NCI-H1092 treated with DMSO at 0.1 percent for 48 hours (cell line): ENCODE measurements around the gene NDUFS7.
"Not testable (repeated sequence)": the region's sequence is repeated elsewhere in the genome, so short reads cannot be mapped to it uniquely, and the experiment has no call there.

Experiments
- DNase-seq: peaks from one replicate; lab custom pipeline; 2025; lab: John Stamatoyannopoulos, UW

The NDUFS7 gene

GRCh38 chr19:1433119-1434039, 49.7 kb downstream of the NDUFS7 start:
- DNase-seq = no peak

- DNase-seq = no peak
These were observed 50.3 kb downstream of the NDUFS7 start for GRCh38 chr19:1434040-1434366.

- DNase-seq = no peak
These were observed 50.9 kb downstream of the NDUFS7 start for GRCh38 chr19:1434577-1435060.

GRCh38 chr19:1435378-1435989, 51.8 kb downstream of the NDUFS7 start:
- no peak for DNase-seq

- DNase-seq = no peak
These were observed 53.9 kb downstream of the NDUFS7 start for GRCh38 chr19:1437609-1438008.

GRCh38 chr19:1438035-1438932, 54.6 kb downstream of the NDUFS7 start, which contains the start of gene RPS15:
Gene RPS15 (plus strand): TSS chr19:1438396. CDS start chr19:1438426, 30 bp downstream.
- peak; percentile 92 for DNase-seq

- DNase-seq = no peak
These were observed 55.2 kb downstream of the NDUFS7 start for GRCh38 chr19:1438933-1439354.

- DNase-seq = not testable (repeated sequence)
These were observed 56.1 kb downstream of the NDUFS7 start for GRCh38 chr19:1439525-1440417.

GRCh38 chr19:1440418-1440801, 56.7 kb downstream of the NDUFS7 start:
- no peak for DNase-seq

- DNase-seq = no peak
These were observed 57.3 kb downstream of the NDUFS7 start for GRCh38 chr19:1441022-1441426.

- no peak for DNase-seq
These were observed 58.2 kb downstream of the NDUFS7 start for GRCh38 chr19:1441677-1442438.
